Measurements from ENCODE around the gene UBA1. TPM values are rescaled to one million over a fixed set of nuclear protein-coding genes. Genes with fewer than 3 reads are reported as not detected.

The UBA1 gene
- total RNA-seq, 4 donors from 2014 or later = 126 to 238 (median 153) TPM

DNA sequence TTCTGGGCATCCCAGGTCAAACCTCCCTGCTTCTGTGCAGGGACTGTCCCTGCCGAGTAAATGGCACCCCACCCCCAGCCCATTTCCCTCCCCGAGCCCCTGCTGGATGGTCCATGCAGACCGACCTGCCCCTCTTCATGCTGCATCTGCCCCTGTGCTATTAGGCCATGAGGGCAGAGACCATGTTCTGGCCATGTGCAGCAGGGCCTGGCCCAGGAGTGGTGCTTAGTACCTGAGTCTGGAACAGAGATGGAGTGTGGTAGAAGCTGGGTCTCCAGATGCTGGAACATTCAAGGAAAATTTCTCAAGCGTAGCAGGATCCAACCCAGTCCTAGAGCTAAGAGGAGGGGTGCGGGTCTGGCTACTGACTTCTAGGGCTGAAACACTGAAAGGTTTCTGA, 15.3 kb upstream of the UBA1 start:
- Histone ChIP-seq H3K4me1 (peaks cover 0 to 8% (median 3%) of the 10 kb centered on the region in 3 donors), H3K4me3 (no peak overlapping the region), H3K27ac (no peak overlapping the region), H3K36me3 (peaks cover 16 to 100% (median 18%) of the 10 kb centered on the region in 3 donors), H3K9me3 (no peaks in the 10 kb centered on the region), H3K27me3 (no peaks in the 10 kb centered on the region)
- TF ChIP-seq, protein P1, sequence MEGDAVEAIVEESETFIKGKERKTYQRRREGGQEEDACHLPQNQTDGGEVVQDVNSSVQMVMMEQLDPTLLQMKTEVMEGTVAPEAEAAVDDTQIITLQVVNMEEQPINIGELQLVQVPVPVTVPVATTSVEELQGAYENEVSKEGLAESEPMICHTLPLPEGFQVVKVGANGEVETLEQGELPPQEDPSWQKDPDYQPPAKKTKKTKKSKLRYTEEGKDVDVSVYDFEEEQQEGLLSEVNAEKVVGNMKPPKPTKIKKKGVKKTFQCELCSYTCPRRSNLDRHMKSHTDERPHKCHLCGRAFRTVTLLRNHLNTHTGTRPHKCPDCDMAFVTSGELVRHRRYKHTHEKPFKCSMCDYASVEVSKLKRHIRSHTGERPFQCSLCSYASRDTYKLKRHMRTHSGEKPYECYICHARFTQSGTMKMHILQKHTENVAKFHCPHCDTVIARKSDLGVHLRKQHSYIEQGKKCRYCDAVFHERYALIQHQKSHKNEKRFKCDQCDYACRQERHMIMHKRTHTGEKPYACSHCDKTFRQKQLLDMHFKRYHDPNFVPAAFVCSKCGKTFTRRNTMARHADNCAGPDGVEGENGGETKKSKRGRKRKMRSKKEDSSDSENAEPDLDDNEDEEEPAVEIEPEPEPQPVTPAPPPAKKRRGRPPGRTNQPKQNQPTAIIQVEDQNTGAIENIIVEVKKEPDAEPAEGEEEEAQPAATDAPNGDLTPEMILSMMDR (IDR thresholded peaks at IDR 0.05) = no peak
- no peak for TF ChIP-seq POLR2A (IDR thresholded peaks at IDR 0.05)
- no peak for DNase-seq
- WGBS, 2 donors = 94% methylated on average over 3 of the region's 5 CpGs; no CpG with 5 or more reads in 1 of the 2 donors
- intact Hi-C loops (cut with DNase I) = no loop called here

GRCh38 chrX:47179221-47179927, 14.3 kb upstream of the UBA1 start:
- H3K36me3 ChIP-seq = peaks cover 16 to 100% (median 18%) of the 10 kb centered on the region in 3 donors
- TF ChIP-seq, protein P1 (IDR thresholded peaks at IDR 0.05) = no peak
- TF ChIP-seq POLR2A (IDR thresholded peaks at IDR 0.05) = no peak
- H3K27me3 ChIP-seq = no peaks in the 10 kb centered on the region
- 67 to 83% methylated on average over 3 to 5 of the region's 14 CpGs for WGBS, 2 donors
- no peak overlapping the region for H3K4me3 ChIP-seq
- H3K27ac ChIP-seq = peak overlapping the region in 2 of 4 donors; percentile 29 to 61
- peaks cover 0 to 8% (median 3%) of the 10 kb centered on the region in 3 donors for H3K4me1 ChIP-seq
- intact Hi-C loops (cut with DNase I) = no loop called here
- no peaks in the 10 kb centered on the region for H3K9me3 ChIP-seq
- DNase-seq = no peak

DNA sequence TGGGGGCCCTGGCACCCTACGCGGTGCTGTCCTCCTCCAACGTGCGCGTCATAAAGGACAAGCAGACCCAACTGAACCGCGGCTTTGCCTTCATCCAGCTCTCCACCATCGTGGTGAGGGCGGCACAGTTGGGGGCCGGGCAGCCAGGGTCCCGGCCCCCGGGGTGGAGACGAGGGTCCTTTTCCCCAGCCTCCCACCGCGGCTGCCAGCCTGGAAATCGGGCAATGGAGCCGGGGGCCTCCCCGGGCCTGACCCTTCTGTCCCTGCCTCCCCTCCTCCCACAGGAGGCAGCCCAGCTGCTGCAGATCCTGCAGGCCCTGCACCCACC, 13.7 kb upstream of the UBA1 start:
- intact Hi-C loops (cut with DNase I) = no loop called here
- H3K27ac ChIP-seq = peak overlapping the region in 1 of 4 donors; percentile 61
- H3K27me3 ChIP-seq = no peaks in the 10 kb centered on the region
- H3K4me3 ChIP-seq = no peak overlapping the region
- H3K4me1 ChIP-seq = peaks cover 0 to 8% (median 3%) of the 10 kb centered on the region in 3 donors
- H3K36me3 ChIP-seq = peaks cover 14 to 100% (median 18%) of the 10 kb centered on the region in 3 donors
- no peaks in the 10 kb centered on the region for H3K9me3 ChIP-seq
- no peak for TF ChIP-seq POLR2A (IDR thresholded peaks at IDR 0.05)
- TF ChIP-seq, protein P1 (IDR thresholded peaks at IDR 0.05) = no peak
- no CpG with 5 or more reads among the region's 18 CpGs for WGBS, 2 donors
- no peak for DNase-seq

GRCh38 chrX:47180346-47180745, 13.3 kb upstream of the UBA1 start:
- H3K4me1 ChIP-seq = peaks cover 0 to 8% (median 3%) of the 10 kb centered on the region in 3 donors
- no peak for TF ChIP-seq POLR2A (IDR thresholded peaks at IDR 0.05)
- TF ChIP-seq, protein P1 (IDR thresholded peaks at IDR 0.05) = no peak
- 92 to 93% methylated on average over 5 to 8 of the region's 8 CpGs for WGBS, 2 donors
- no peaks in the 10 kb centered on the region for H3K9me3 ChIP-seq
- peaks cover 10 to 100% (median 18%) of the 10 kb centered on the region in 3 donors for H3K36me3 ChIP-seq
- no peak for DNase-seq
- H3K27ac ChIP-seq = no peak overlapping the region
- H3K4me3 ChIP-seq = no peak overlapping the region
- H3K27me3 ChIP-seq = no peaks in the 10 kb centered on the region
- intact Hi-C loops (cut with DNase I) = no loop called here

DNA sequence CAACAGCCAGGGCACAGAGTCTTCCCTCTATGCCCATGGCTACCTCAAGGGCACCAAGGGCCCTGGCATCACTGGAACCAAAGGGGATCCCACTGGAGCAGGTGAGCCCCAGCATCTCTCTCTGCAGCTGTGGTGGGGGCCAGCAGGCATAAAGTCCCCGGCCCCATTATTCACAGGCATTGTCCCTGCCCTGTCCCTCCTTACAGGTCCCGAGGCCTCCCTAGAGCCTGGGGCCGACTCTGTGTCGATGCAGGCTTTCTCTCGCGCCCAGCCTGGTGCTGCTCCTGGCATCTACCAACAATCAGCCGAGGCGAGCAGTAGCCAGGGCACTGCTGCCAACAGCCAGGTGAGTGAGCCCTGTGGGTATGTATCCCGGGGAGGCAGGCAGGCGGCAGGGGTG, 12.3 kb upstream of the UBA1 start:
- TF ChIP-seq, protein P1 (IDR thresholded peaks at IDR 0.05) = no peak
- Histone ChIP-seq H3K4me3 (no peak overlapping the region), H3K9me3 (no peaks in the 10 kb centered on the region), H3K36me3 (peaks cover 9 to 100% (median 23%) of the 10 kb centered on the region in 3 donors), H3K27me3 (no peaks in the 10 kb centered on the region), H3K4me1 (peaks cover 0 to 8% (median 3%) of the 10 kb centered on the region in 3 donors), H3K27ac (no peak overlapping the region)
- DNase-seq = no peak
- intact Hi-C loops (cut with DNase I) = no loop called here
- 82% methylated on average over 5 of the region's 10 CpGs; no CpG with 5 or more reads in 1 of the 2 donors for WGBS, 2 donors
